GM23338 (cell line): ENCODE measurements around the gene ICOS. TPM values are rescaled to one million over a fixed set of nuclear protein-coding genes. Genes with fewer than 3 reads are reported as not detected.
A peak's percentile ranks its signal among the peaks of the same experiment; 100 is the strongest.

Source experiments
- ATAC-seq: fragments of 200-7000 bp; cut with Tn5 transposase; 3 replicates; pipeline ENCODE4 v1.9.1; 2020
- DNase-seq: peaks from one replicate; pipeline ENCODE4 v3.0.0-alpha.2; 2015; ENCODE audit warnings: low spot score
- H2AFZ ChIP-seq: fragments of 200-600 bp; sonication (generic); 2 replicates; pipeline ENCODE4 v1.8.0; 2016; ENCODE audit warnings: antibody characterized with exemption, mild to moderate bottlenecking, moderate library complexity
- H3F3A ChIP-seq: fragments of 200-600 bp; sonication (generic); replicated peaks from 2 replicates; pipeline ENCODE4 v1.8.0; 2017; ENCODE audit warnings: antibody characterized with exemption, mixed run types, low read depth
- H3K27ac ChIP-seq: fragments of 200-600 bp; sonication (generic); 2 replicates; pipeline ENCODE4 v1.6.1; 2016; ENCODE audit warnings: low read depth
- H3K27me3 ChIP-seq: fragments of 200-600 bp; sonication (generic); 2 replicates; pipeline ENCODE4 v1.8.0; 2016; ENCODE audit warnings: mild to moderate bottlenecking, mixed run types, moderate library complexity; ENCODE audit not compliant: insufficient read depth
- H3K36me3 ChIP-seq: fragments of 200-600 bp; sonication (generic); 2 replicates; pipeline ENCODE4 v1.8.0; 2016; ENCODE audit warnings: mild to moderate bottlenecking; ENCODE audit not compliant: insufficient read depth
- H3K4me1 ChIP-seq: fragments of 200-600 bp; sonication (generic); 2 replicates; pipeline ENCODE4 v1.8.0; 2016; ENCODE audit warnings: mild to moderate bottlenecking, moderate library complexity; ENCODE audit not compliant: insufficient read depth
- H3K4me2 ChIP-seq: fragments of 200-600 bp; sonication (generic); 2 replicates; pipeline ENCODE4 v1.7.1; 2017; ENCODE audit warnings: mixed run types
- H3K4me3 ChIP-seq: fragments of 200-600 bp; sonication (generic); 2 replicates; pipeline ENCODE4 v1.6.1; 2016; ENCODE audit warnings: mixed run types
- H3K79me2 ChIP-seq: fragments of 200-600 bp; sonication (generic); replicated peaks from 2 replicates; pipeline ENCODE4 v1.8.0; 2017; ENCODE audit warnings: mild to moderate bottlenecking; ENCODE audit not compliant: insufficient read depth
- H3K9me2 ChIP-seq: fragments of 200-600 bp; sonication (generic); 2 replicates; pipeline ENCODE4 v1.8.0; 2017; ENCODE audit not compliant: insufficient read depth
- H4K20me1 ChIP-seq: fragments of 200-600 bp; sonication (generic); replicated peaks from 2 replicates; pipeline ENCODE4 v1.8.0; 2017; ENCODE audit warnings: mild to moderate bottlenecking; ENCODE audit not compliant: insufficient read depth
- H3K27ac Mint-ChIP-seq: 2 replicates; pipeline ENCODE4 v1.8.0; 2020; ENCODE audit warnings: inconsistent platforms, mild to moderate bottlenecking, moderate library complexity, mixed read lengths
- H3K27me3 Mint-ChIP-seq: 3 replicates; pipeline ENCODE4 v1.8.0; 2022; ENCODE audit warnings: low read depth, mild to moderate bottlenecking, moderate library complexity, mixed read lengths, inconsistent platforms; ENCODE audit not compliant: insufficient read depth, poor library complexity
- H3K36me3 Mint-ChIP-seq: 3 replicates; pipeline ENCODE4 v1.8.0; 2021; ENCODE audit warnings: low read depth, mild to moderate bottlenecking, inconsistent platforms, moderate library complexity, mixed read lengths
- H3K4me1 Mint-ChIP-seq: 3 replicates; pipeline ENCODE4 v1.8.0; 2020; ENCODE audit warnings: mild to moderate bottlenecking, inconsistent platforms, mixed read lengths
- H3K4me3 Mint-ChIP-seq: 3 replicates; pipeline ENCODE4 v1.8.0; 2021; ENCODE audit warnings: moderate library complexity, mild to moderate bottlenecking, inconsistent platforms, mixed read lengths
- H3K9me3 Mint-ChIP-seq: 3 replicates; pipeline ENCODE4 v1.8.0; 2020; ENCODE audit warnings: moderate library complexity, mild to moderate bottlenecking, inconsistent platforms, mixed read lengths
- CTCF ChIP-seq, 2 experiments: fragments of 200-600 bp in 1 of 2; sonication (generic) in 1 of 2; conservative IDR thresholded peaks; 2 replicates each; pipeline versions ENCODE4 v1.5.1 to v1.6.1; 2016 to 2017; ENCODE audit warnings: antibody characterized with exemption in 2 of 2, low read depth in 2 of 2, mild to moderate bottlenecking in 2 of 2, moderate library complexity in 1 of 2
- NANOG ChIP-seq: IDR thresholded peaks from 2 replicates; pipeline ENCODE4 v1.6.1; 2016; ENCODE audit warnings: antibody characterized with exemption, borderline replicate concordance
- POLR2AphosphoS5 ChIP-seq: IDR thresholded peaks from 2 replicates; pipeline ENCODE4 v1.6.1; 2016; ENCODE audit warnings: antibody characterized with exemption, low read depth
- REST ChIP-seq: IDR thresholded peaks from one replicate; pipeline ENCODE4 v1.6.1; 2018; ENCODE audit warnings: antibody characterized with exemption; ENCODE audit not compliant: unreplicated experiment
- polyA plus RNA-seq: library from polyadenylated mRNA; unstranded; fragments of >200 nt; fragmentation: Nextera tagmentation; extraction: Ambion mirVana; gene quantifications from 2 replicates; pipeline ENCODE4 v1.2.1, GENCODE V29; 2016
- total RNA-seq: library from RNA; depleted of rRNA; stranded (reverse); fragments of >200 nt; shearing (Covaris generic); gene quantifications from 2 replicates; pipeline ENCODE4 v1.2.3, GENCODE V29; 2014

ICOS gene
- total and polyA plus RNA-seq, 2 experiments from 2014 or later, result not detected

- peak overlapping the region; percentile 1; the same call in 1 of the 2 replicates for H2AFZ ChIP-seq
These were observed 27.8 kb upstream of the ICOS start for GRCh38 chr2:203908797-203909185.

GRCh38 chr2:203909261-203909967 is 27.1 kb upstream of the ICOS start:
- H3K4me1 ChIP-seq, result no peaks in the 10 kb centered on the region
- H2AFZ ChIP-seq, result peak overlapping the region; percentile 1; the same call in 1 of the 2 replicates
- H3K36me3 ChIP-seq, result no peaks in the 10 kb centered on the region
- peak; percentile 64 for DNase-seq
- no peak overlapping the region for H3K4me3 ChIP-seq
- no peak overlapping the region for H3K4me2 ChIP-seq
- no peaks in the 10 kb centered on the region for H3F3A ChIP-seq
- no peaks in the 10 kb centered on the region for H4K20me1 ChIP-seq
- Mint-ChIP-seq H3K27me3 (no peaks in the 10 kb centered on the region), H3K36me3 (no peaks in the 10 kb centered on the region), H3K27ac (no peak overlapping the region), H3K9me3 (no peaks in the 10 kb centered on the region), H3K4me1 (no peaks in the 10 kb centered on the region; the same call in 2 of the 3 replicates), H3K4me3 (no peak overlapping the region)
- no peaks in the 10 kb centered on the region for H3K9me2 ChIP-seq
- no peak for TF ChIP-seq REST
- peak; percentile 72 to 89 for TF ChIP-seq CTCF (conservative IDR thresholded peaks at IDR 0.05; ENCODE audit: low read depth in 2 of 2)
- ATAC-seq, result peak; percentile 84
- no peaks in the 10 kb centered on the region for H3K27me3 ChIP-seq
- no peak overlapping the region for H3K27ac ChIP-seq
- H3K79me2 ChIP-seq, result no peaks in the 10 kb centered on the region

More at GRCh38 chr2:203908797-203909185, 27.8 kb upstream of the ICOS start:
- TF ChIP-seq POLR2AphosphoS5 (no peak), NANOG (no peak)
- no peaks in the 10 kb centered on the region; the same call in 2 of the 3 replicates for H3K4me1 Mint-ChIP-seq
- H3K79me2 ChIP-seq, result no peaks in the 10 kb centered on the region
- H3K9me2 ChIP-seq, result no peaks in the 10 kb centered on the region
- H3K27me3 Mint-ChIP-seq, result no peaks in the 10 kb centered on the region
- ATAC-seq (no peak), DNase-seq (no peak)
- no peaks in the 10 kb centered on the region for H3K27me3 ChIP-seq
- no peak overlapping the region for H3K27ac ChIP-seq
- H3F3A ChIP-seq, result no peaks in the 10 kb centered on the region
- no peaks in the 10 kb centered on the region for H3K9me3 Mint-ChIP-seq
- no peaks in the 10 kb centered on the region for H4K20me1 ChIP-seq
- H3K4me1 ChIP-seq, result no peaks in the 10 kb centered on the region
- no peak overlapping the region for H3K4me3 ChIP-seq
- H3K4me2 ChIP-seq, result no peak overlapping the region
- H3K4me3 Mint-ChIP-seq, result no peak overlapping the region
- H3K36me3 ChIP-seq, result no peaks in the 10 kb centered on the region
- no peaks in the 10 kb centered on the region for H3K36me3 Mint-ChIP-seq
- no peak overlapping the region for H3K27ac Mint-ChIP-seq
